Skeletal muscle satellite cell (primary cell): ENCODE data around the gene SMIM10L2A.
"Not testable (repeated sequence)": the region's sequence is repeated elsewhere in the genome, so short reads cannot be mapped to it uniquely, and the experiment has no call there.

Experiments
- H3K27me3 ChIP-seq: 2 replicates; pipeline ENCODE4 v1.7.0; 2013; ENCODE audit warnings: low read length; ENCODE audit not compliant: control insufficient read depth, insufficient read depth
- H3K36me3 ChIP-seq: 2 replicates; pipeline ENCODE4 v1.7.0; 2013; ENCODE audit warnings: mild to moderate bottlenecking, control low read depth, low read length; ENCODE audit not compliant: insufficient read depth
- H3K4me1 ChIP-seq: 2 replicates; pipeline ENCODE4 v1.7.0; 2013; ENCODE audit warnings: low read length; ENCODE audit not compliant: control insufficient read depth, insufficient read depth
- H3K4me2 ChIP-seq: 2 replicates; pipeline ENCODE4 v1.7.0; 2013; ENCODE audit warnings: mild to moderate bottlenecking, low read length
- H3K4me3 ChIP-seq: 2 replicates; pipeline ENCODE4 v1.7.0; 2013; ENCODE audit warnings: low read length
- H3K9ac ChIP-seq: 2 replicates; pipeline ENCODE4 v1.7.0; 2013; ENCODE audit warnings: mild to moderate bottlenecking, low read depth, low read length, moderate library complexity
- H3K9me3 ChIP-seq: replicated peaks from 2 replicates; pipeline ENCODE4 v1.7.0; 2013; ENCODE audit warnings: mild to moderate bottlenecking, control low read depth, low read length

Gene SMIM10L2A

GRCh38 chrX:135435933-135436332 lies 14.2 kb downstream of the SMIM10L2A start:
- Histone ChIP-seq H3K4me3 (no peak overlapping the region), H3K9ac (no peak overlapping the region), H3K4me1 (no peaks in the 10 kb centered on the region), H3K36me3 (no peaks in the 10 kb centered on the region), H3K27me3 (no peaks in the 10 kb centered on the region), H3K4me2 (no peak overlapping the region), H3K9me3 (no peaks in the 10 kb centered on the region)

DNA sequence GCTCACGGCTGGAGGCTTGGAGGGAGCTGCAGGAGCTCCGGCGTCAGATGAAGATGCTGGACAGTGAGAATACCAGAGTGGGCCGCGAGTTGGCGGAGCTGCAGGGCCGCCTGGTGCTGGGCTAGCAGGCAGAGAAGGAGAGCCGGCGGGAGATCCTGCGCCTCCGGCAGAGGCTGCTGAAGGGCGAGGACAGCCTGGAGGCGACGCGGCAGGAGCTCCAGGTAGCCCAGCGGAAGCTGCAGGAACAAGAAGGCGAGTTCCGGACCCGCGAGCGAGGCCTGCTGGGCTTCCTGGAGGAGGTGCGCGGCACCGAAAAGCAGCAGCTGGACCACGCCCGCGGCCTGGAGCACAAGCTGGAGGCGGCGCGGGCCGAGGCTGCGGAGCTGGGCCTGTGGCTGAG lies 14.7 kb downstream of the SMIM10L2A start:
- Histone ChIP-seq H3K4me2 (no peak overlapping the region), H3K4me1 (no peaks in the 10 kb centered on the region), H3K9me3 (no peaks in the 10 kb centered on the region), H3K9ac (no peak overlapping the region), H3K36me3 (no peaks in the 10 kb centered on the region), H3K27me3 (no peaks in the 10 kb centered on the region), H3K4me3 (no peak overlapping the region)

DNA sequence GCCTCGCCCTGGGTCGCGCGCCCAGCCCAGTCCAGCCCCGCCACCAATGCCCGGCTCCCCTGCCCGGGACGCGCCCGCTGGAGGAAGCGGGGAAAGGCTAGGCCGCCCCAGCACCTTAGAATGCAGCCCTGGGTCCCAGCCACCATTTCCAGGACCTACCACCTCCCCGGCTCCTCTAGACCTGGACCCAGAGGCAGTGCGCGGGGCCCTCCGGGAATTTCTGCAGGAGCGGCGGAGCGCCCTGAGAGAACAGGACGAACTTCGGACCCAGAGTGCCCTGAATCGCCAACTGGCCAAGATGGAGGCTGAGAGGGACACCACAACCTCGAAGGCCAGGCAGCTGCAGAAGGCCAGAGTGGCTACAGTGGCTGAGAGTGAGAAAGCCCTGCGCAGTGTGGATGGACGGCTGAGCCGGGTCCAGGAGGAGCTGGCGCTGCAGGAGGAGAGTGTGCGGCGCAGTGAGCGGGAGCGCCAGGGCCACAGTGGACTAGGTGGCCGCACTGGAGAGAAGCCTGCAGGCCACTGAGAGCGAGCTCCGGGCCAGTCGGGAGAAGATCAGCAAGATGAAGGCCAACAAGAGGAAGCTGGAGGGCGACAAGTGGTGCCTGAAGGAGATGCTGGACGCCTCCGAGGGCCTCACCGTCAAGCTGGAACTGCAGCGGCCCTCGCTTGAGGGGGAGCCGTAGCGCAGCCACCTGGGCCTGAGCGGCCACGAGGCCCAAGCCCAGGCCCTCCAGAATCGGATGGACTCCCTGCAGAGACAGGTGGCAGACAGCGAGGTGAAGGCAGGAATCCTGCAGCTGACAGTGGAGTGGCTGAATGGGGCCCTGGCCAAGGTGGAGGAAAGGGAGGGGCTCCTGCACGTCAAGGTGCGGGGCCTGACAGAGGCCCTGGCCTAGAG lies 15.5 kb downstream of the SMIM10L2A start:
- no peaks in the 10 kb centered on the region for H3K9me3 ChIP-seq
- H3K9ac ChIP-seq, result no peak overlapping the region
- H3K4me2 ChIP-seq, result no peak overlapping the region

DNA sequence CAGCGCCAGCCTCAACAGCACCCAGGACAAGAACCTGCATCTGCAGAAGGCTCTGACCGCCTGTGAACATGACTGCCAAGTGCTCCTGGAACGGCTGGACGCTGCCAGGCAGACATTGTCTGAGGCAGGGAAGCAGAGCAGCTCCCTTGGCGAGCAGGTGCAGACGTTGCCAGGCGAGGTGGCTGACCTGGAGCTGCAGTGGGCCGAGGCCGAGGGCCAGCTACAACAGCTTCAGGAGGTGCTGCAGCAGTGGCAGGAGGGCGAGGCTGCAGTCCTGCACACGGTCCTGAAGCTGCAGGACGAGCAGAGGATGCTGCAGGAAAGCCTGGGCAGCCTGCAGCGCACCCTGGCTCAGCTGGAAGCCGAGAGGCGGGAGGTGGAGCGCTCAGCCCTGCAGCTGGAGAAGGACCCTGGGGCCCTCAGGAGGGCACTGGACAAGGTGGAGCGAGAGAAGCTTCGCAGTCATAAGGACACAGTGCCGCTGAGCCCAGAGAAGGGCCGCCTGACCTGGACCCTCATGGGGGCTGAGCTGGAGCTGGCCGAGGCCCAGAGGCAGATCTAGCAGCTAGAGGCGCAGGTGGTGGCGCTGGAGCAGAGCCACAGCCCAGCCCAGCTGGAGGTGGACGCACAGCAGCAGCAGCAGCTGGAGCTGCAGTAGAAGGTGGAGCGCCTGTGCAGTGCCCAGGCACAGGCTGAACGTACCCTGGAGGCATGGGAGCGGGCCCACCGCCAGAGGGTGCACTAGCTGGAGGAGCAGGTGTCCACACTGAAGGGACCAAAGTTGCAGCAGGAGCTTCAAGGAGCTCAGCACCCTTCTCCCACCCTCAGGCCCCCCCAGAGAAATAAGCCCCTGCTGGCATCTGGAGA lies 16.4 kb downstream of the SMIM10L2A start:
- H3K4me2 ChIP-seq, result no peak overlapping the region
- H3K9ac ChIP-seq, result no peak overlapping the region
- no peaks in the 10 kb centered on the region for H3K4me1 ChIP-seq
- no peaks in the 10 kb centered on the region for H3K9me3 ChIP-seq
- H3K27me3 ChIP-seq, result peaks cover 3% of the 10 kb centered on the region
- H3K36me3 ChIP-seq, result no peaks in the 10 kb centered on the region
- H3K4me3 ChIP-seq, result no peak overlapping the region

More for the DNA sequence above, 15.5 kb downstream of the SMIM10L2A start:
- Histone ChIP-seq H3K4me3 (no peak overlapping the region), H3K4me1 (no peaks in the 10 kb centered on the region), H3K27me3 (peaks cover 3% of the 10 kb centered on the region), H3K36me3 (no peaks in the 10 kb centered on the region)

- Histone ChIP-seq H3K4me1 (no peaks in the 10 kb centered on the region), H3K4me3 (no peak overlapping the region), H3K9me3 (no peaks in the 10 kb centered on the region), H3K4me2 (no peak overlapping the region), H3K27me3 (peaks cover 3% of the 10 kb centered on the region), H3K9ac (no peak overlapping the region), H3K36me3 (no peaks in the 10 kb centered on the region)
These were observed 16.9 kb downstream of the SMIM10L2A start for GRCh38 chrX:135438734-135439043.

DNA sequence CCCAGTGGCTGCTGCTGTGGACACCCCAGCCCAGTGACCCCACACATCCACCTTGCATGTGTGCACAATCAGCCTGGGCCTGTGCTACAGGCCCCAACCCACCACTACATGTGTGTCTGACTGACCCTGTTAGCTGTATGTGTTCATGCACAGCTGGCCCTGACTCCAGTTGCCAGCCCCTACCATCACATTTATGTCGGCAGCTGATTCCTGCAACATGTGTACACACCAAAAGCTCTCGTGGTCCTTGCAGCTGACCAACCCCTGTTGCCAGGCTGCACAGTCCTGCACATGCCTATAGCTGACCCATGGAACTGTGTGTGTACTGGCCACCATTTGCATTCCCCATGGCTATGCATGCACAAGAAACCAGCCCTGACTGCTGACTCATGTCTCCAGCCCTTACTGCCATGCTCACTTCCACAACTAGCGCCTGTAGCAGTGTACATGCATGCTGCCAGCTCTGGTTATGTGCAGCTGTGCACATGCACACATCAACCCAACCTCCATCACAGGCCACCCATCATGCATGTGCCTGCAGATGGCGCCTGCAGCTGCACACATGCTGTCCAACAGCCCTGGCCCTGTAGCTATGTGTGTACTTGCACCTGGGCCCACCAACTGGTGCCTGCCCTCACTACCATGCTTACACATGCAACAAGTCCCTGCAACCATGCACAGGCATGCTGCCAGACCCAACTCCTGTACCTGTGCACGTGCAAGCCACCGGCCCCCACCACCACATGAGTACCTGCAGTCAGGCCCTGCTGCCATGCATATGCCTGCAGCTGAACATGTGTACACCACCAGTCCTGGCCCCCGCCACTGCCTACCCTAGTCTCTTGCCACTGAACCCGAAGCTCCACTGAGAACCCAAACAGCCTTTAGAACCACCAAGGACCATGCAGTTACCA lies 28.1 kb downstream of the SMIM10L2A start:
- no peak overlapping the region for H3K4me3 ChIP-seq
- no peak overlapping the region for H3K4me2 ChIP-seq
- H3K9ac ChIP-seq, result no peak overlapping the region
- no peaks in the 10 kb centered on the region for H3K9me3 ChIP-seq
- H3K4me1 ChIP-seq, result no peaks in the 10 kb centered on the region
- no peaks in the 10 kb centered on the region for H3K36me3 ChIP-seq
- peaks cover 7% of the 10 kb centered on the region for H3K27me3 ChIP-seq

- Histone ChIP-seq H3K36me3 (no peaks in the 10 kb centered on the region), H3K9me3 (no peaks in the 10 kb centered on the region), H3K4me2 (no peak overlapping the region), H3K27me3 (peaks cover 6% of the 10 kb centered on the region), H3K4me1 (no peaks in the 10 kb centered on the region), H3K9ac (no peak overlapping the region), H3K4me3 (no peak overlapping the region)
These were observed 31.6 kb downstream of the SMIM10L2A start for GRCh38 chrX:135453381-135453780.

DNA sequence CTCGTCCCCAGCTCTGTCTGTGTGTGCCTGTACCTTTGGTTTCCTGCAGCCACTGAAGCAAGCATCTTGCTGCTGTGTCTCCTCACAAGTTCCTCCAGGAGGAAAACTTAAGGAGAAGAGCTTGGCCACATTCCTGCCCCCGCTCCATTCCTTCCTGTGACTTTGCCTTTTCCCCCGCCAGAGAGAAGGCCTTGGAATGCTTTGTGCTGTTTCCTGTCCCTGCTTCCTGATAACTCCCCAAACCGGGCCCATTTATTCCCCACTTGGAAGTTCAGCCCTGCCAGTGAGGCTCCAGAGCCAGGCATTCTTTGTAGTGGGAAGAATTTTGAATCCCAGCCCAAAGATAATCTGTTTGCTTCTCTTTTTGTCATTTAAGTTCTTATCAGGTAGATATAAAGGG lies 33.1 kb downstream of the SMIM10L2A start:
- no peaks in the 10 kb centered on the region for H3K36me3 ChIP-seq
- no peak overlapping the region for H3K4me2 ChIP-seq
- no peak overlapping the region for H3K4me3 ChIP-seq
- no peaks in the 10 kb centered on the region for H3K9me3 ChIP-seq
- H3K4me1 ChIP-seq, result no peaks in the 10 kb centered on the region
- H3K27me3 ChIP-seq, result peaks cover 6% of the 10 kb centered on the region
- no peak overlapping the region for H3K9ac ChIP-seq

GRCh38 chrX:135461756-135462155 lies 40.0 kb downstream of the SMIM10L2A start:
- H3K36me3 ChIP-seq, H3K9ac ChIP-seq, H3K9me3 ChIP-seq, H3K4me1 ChIP-seq, H3K27me3 ChIP-seq, H3K4me3 ChIP-seq, H3K4me2 ChIP-seq: not testable (repeated sequence)

DNA sequence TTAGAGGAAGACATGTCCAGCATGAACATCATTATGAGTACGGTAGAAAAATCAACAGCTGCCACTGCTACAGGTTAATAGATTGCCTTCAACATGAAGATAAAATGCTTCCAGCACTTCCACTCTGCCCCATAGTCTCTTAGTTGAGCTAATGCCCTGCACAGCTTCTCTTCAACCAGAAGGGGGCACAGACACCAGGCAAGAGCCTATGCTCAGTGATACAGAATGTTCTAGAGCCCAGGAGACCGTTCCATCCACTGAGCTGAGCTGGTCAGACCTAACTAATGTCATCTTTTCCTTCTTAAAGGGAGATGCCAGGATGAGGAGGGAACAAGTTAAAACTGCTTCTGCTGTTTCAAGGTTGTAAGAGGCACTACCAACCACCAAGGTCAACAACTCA lies 42.2 kb downstream of the SMIM10L2A start:
- Histone ChIP-seq H3K4me1 (no peaks in the 10 kb centered on the region), H3K4me3 (no peak overlapping the region)

DNA sequence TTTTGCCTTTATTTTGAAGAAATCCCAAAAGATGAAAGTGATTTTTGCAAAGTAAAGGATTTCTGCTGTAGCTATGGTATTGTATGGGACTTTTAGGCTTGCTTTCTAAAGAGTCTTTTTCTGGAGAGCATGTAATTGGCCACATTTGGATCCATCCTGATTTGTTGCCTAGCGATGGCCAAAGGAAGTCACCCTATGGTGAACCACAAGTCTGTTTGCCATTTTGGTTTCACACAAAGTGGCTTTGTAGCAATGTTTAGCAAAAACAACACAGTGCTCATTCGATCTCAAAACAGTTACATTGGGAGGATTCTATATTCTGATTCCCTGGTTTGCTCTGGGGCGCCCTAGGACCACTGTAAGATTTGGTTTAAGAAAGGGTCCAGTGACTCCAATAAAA lies 54.6 kb downstream of the SMIM10L2A start:
- Histone ChIP-seq H3K9me3 (no peaks in the 10 kb centered on the region), H3K36me3 (no peaks in the 10 kb centered on the region), H3K9ac (no peak overlapping the region), H3K4me3 (no peak overlapping the region), H3K27me3 (peaks cover 26% of the 10 kb centered on the region), H3K4me1 (no peaks in the 10 kb centered on the region), H3K4me2 (no peak overlapping the region)

More for the DNA sequence above, 42.2 kb downstream of the SMIM10L2A start:
- no peaks in the 10 kb centered on the region for H3K9me3 ChIP-seq
- no peak overlapping the region for H3K4me2 ChIP-seq
- H3K9ac ChIP-seq, result no peak overlapping the region
- no peaks in the 10 kb centered on the region for H3K36me3 ChIP-seq
- peaks cover 4% of the 10 kb centered on the region for H3K27me3 ChIP-seq
